KOPT-K1 (cell line): ENCODE measurements around the gene CLEC14A.

Experiments
- H3K27ac ChIP-seq: fragments of 200-600 bp; sonication (generic); 2 replicates; pipeline ENCODE4 v1.5.1; 2016; ENCODE audit warnings: antibody characterized with exemption, mild to moderate bottlenecking, low read depth, low read length; ENCODE audit not compliant: poor library complexity, severe bottlenecking
- H3K36me3 ChIP-seq: fragments of 200-600 bp; sonication (generic); 2 replicates; pipeline ENCODE4 v1.5.1; 2017; ENCODE audit warnings: antibody characterized with exemption, mild to moderate bottlenecking, low read length, moderate library complexity; ENCODE audit not compliant: insufficient read depth
- H3K9me3 ChIP-seq: fragments of 200-600 bp; sonication (generic); 2 replicates; pipeline ENCODE4 v1.5.1; 2017; ENCODE audit warnings: antibody characterized with exemption, low read length, mild to moderate bottlenecking; ENCODE audit not compliant: insufficient read depth, poor library complexity, severe bottlenecking

Gene CLEC14A

GRCh38 chr14:38217553-38217952 is 38.3 kb downstream of the CLEC14A start:
- no peak overlapping the region for H3K27ac ChIP-seq
- no peaks in the 10 kb centered on the region for H3K9me3 ChIP-seq
- H3K36me3 ChIP-seq = no peaks in the 10 kb centered on the region

GRCh38 chr14:38213001-38213400 is 42.9 kb downstream of the CLEC14A start:
- no peaks in the 10 kb centered on the region for H3K36me3 ChIP-seq
- no peak overlapping the region for H3K27ac ChIP-seq
- peaks cover 23% of the 10 kb centered on the region for H3K9me3 ChIP-seq

GRCh38 chr14:38212111-38212510 is 43.8 kb downstream of the CLEC14A start:
- peaks cover 27% of the 10 kb centered on the region for H3K9me3 ChIP-seq
- H3K27ac ChIP-seq = no peak overlapping the region
- no peaks in the 10 kb centered on the region for H3K36me3 ChIP-seq

GRCh38 chr14:38211255-38211735 is 44.6 kb downstream of the CLEC14A start:
- Histone ChIP-seq H3K27ac (no peak overlapping the region), H3K36me3 (no peaks in the 10 kb centered on the region), H3K9me3 (peaks cover 31% of the 10 kb centered on the region)

- Histone ChIP-seq H3K9me3 (peaks cover 35% of the 10 kb centered on the region), H3K27ac (no peak overlapping the region), H3K36me3 (no peaks in the 10 kb centered on the region)
These were observed 45.2 kb downstream of the CLEC14A start for GRCh38 chr14:38210587-38211216.

- Histone ChIP-seq H3K27ac (no peak overlapping the region), H3K36me3 (no peaks in the 10 kb centered on the region), H3K9me3 (peaks cover 35% of the 10 kb centered on the region)
These were observed 46.0 kb downstream of the CLEC14A start for GRCh38 chr14:38209572-38210557.

- Histone ChIP-seq H3K9me3 (peaks cover 35% of the 10 kb centered on the region), H3K27ac (no peak overlapping the region), H3K36me3 (no peaks in the 10 kb centered on the region)
These were observed 47.0 kb downstream of the CLEC14A start for GRCh38 chr14:38208618-38209562.

GRCh38 chr14:38207736-38208617 is 47.9 kb downstream of the CLEC14A start, which contains the start of gene SSTR1:
SSTR1 (plus strand) TSS chr14:38207904; CDS start chr14:38209390, 1,486 bp downstream.
- no peak within 1 kb of the TSS for H3K27ac ChIP-seq
- H3K36me3 ChIP-seq = no peaks in the 10 kb centered on the region
- H3K9me3 ChIP-seq = peaks cover 35% of the 10 kb centered on the region

GRCh38 chr14:38207377-38207735 is 48.5 kb downstream of the CLEC14A start:
- H3K36me3 ChIP-seq = no peaks in the 10 kb centered on the region
- no peak overlapping the region for H3K27ac ChIP-seq
- peaks cover 35% of the 10 kb centered on the region for H3K9me3 ChIP-seq

- H3K36me3 ChIP-seq = no peaks in the 10 kb centered on the region
- H3K27ac ChIP-seq = no peak overlapping the region
- H3K9me3 ChIP-seq = peaks cover 35% of the 10 kb centered on the region
These were observed 49.1 kb downstream of the CLEC14A start for GRCh38 chr14:38206689-38207376.

GRCh38 chr14:38205949-38206665 is 49.8 kb downstream of the CLEC14A start:
- no peaks in the 10 kb centered on the region for H3K36me3 ChIP-seq
- H3K9me3 ChIP-seq = peaks cover 35% of the 10 kb centered on the region
- H3K27ac ChIP-seq = no peak overlapping the region

- Histone ChIP-seq H3K36me3 (no peaks in the 10 kb centered on the region), H3K9me3 (peaks cover 35% of the 10 kb centered on the region), H3K27ac (no peak overlapping the region)
These were observed 50.6 kb downstream of the CLEC14A start for GRCh38 chr14:38205119-38205813.
